Skin of body (tissue), 2 donors: ENCODE measurements around the gene REPS1. TPM values are rescaled to one million over a fixed set of nuclear protein-coding genes. Genes with fewer than 3 reads are reported as not detected.

Experiments used
- DNase-seq: peaks from one replicate; lab custom pipeline; 2025; lab: John Stamatoyannopoulos, UW
- total RNA-seq: library from RNA; depleted of rRNA; stranded (reverse); fragments of >200 nt; gene quantifications from one replicate; pipeline ENCODE4 v1.2.3, GENCODE V29; 2014

Gene REPS1
- total RNA-seq, 1 donor from 2014 or later, result 66.1 TPM

DNA sequence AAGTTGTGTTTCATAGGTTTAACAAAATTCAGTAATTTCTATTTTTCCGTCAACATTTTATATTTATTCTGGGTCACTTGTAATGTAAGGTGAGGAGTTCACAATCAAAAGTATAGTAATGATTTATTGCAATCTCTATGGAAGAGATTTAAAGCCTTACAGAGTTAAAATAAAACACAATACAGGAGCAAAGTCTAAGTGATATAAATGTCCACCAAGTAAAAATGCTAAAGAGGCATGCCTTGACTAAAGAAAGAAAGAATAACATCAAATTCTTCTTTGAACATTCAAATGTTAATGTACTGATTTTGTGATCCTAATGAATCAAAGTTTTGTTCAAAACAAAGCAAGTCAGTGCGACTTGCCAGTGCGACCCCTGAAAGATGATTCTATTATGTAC lies 61.5 kb downstream of the REPS1 start:
- DNase-seq, result no peak

DNA sequence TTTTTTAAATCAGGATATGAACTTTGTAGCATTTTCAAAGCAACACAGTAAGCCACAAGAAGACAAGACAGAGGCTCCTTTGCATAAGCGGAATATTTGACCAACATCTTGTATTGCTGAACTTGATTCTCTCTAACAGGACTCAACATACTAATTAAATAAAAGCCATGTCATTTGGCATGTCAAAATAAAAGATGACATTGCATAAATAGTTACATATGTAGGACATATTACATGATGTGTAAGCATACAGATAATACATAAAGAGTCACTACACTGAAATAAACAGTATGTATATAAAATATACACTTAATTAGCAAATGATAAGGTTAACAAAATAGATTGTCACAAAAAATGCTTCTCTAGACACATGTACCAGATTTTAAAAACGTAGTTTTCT lies 62.2 kb downstream of the REPS1 start:
- no peak for DNase-seq

DNA sequence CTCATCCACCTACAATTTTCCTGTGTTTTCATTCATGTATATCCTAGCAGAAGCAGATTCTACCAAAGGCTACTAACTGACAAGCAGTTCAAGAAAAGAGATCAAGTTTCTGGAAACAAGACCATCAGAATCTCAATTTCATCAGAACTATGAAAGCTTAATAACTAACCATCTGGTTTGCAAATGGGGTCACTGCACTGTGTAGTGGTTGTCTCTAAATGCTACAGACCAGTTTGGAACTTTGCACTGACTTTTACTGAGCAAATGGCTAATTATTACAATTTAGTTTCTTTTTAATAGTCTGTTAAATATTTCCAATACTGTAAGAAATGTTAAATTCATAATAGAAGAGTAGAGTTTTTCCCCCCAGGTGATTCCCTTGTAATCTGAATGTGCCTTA lies 64.5 kb downstream of the REPS1 start:
- DNase-seq, result no peak

DNA sequence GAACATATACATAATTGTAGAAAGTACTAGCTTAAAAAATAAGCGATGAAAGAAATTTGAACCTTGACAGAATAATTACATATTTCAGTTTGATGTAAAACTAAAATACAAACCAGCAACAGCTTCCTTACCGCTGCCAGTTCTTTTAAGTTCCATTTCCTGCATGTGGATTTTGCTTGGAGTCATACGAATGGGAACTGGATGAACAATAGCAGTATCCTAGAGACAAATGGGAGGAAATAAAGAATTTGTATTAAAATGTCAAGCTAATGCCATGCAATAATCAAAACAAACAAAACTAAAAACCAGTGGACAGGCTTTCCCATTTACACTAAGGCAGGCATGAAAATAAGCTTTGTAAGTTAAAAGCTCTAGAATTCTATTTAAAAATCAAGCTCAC lies 67.1 kb downstream of the REPS1 start:
- no peak for DNase-seq

DNA sequence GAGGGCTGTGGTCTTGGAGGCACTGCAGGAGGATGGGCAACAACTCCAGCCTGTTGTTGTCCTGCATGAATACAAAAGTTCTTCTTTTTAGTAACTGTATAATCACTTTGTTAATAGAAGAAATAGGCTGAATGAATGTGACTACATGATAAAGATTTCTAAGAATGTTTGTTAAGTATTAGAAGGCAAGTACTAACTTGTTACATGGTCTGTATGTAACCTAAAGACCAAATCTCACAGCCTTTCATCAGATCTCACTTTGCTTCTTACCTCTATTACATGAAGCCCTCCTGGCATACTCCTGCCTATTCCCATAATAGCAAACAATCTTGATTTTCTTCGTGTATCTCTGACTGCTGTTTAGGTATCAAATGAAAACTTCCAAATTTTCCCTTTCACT lies 73.4 kb downstream of the REPS1 start:
- no peak for DNase-seq

DNA sequence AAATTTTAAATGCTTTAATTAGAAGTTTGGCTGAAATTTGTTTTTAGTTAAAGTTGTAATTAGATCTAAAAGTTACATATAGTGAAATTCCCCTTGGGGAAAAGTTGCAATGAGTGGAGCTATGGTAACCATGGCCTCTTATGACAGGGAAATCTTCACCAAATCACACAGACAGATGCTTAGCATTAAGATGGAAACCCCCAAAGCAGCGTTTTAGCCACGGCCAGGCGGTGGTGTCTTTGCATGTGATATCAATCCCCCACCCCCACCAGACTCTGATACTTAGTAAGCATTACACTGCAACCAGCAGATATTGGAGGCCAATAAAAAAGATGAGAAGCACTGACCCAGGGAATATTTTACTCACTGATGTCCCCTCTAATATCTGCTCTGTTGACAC lies 75.7 kb downstream of the REPS1 start:
- no peak for DNase-seq

DNA sequence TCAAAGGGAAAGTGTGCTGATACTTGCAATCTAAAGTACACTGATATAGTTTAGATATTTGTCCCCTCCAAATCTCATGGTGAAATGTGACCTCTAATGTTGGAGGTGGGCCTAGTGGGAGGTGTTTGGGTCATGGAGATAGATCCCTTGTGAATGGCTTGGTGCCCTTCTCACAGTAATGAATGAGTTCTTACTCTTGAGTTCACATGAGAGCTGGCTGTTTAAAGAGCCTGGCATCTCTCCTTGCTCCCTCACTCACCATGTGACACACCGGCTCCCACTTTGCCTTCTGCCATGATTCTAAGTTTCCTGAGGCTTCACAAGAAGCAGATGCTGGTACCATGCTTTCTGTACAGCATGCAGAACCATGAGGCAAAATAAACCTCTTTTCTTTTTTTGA lies 78.1 kb downstream of the REPS1 start:
- no peak for DNase-seq

DNA sequence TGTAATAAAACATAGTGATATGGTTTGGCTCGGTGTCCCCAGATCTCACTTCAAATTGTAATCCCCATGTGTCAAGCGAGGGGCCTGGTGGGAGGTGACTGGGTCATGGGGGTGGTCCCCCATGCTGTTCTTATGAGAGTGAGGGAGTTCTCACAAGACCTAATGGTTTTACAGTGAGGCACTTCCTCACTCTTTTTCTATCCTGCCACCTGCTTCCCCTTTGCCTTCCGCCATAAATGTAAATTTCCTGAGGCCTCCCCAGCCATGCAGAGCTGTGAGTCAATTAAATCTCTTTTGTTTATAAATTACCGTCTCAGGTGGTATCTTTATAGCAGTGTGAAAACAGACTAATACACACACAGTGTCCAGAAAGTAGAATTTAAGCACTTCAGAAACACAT lies 78.5 kb downstream of the REPS1 start:
- no peak for DNase-seq

DNA sequence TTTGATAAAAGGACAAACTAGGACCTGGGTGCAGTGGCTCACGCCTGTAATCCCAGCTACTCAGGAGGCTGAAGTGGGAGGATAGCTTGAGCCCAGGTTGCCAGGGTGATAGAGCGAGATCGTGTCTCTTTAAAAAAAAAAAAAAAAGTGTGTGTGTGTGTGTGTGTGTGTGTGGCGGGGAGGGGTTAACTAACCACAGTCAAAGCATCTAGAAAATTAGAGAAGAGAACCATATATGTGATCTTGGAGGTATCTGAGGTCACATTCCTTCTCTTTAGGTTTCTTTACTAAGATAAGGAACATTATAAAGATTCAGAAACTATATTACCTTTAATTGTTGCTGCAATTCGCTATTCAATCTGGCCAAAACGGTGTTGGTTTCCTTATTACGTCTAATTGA lies 80.9 kb downstream of the REPS1 start:
- DNase-seq, result no peak

DNA sequence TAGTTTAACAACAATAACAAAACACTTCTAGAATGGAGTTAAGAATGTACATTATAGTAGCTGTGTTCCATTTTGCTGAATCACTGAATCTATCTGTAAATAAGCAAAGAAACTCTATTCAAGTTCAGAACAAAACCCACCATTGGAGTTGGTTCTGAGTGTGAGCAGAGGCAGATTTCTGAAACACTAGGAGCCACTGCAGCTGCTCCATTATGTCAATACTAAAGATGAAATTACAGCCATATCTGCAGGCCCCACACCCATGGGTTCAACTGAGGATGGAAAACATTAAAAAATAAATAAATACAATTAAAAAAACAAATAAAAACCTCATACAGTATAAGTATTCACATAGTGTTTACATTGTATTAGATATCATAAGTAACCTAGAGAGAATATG lies 91.0 kb downstream of the REPS1 start:
- no peak for DNase-seq

DNA sequence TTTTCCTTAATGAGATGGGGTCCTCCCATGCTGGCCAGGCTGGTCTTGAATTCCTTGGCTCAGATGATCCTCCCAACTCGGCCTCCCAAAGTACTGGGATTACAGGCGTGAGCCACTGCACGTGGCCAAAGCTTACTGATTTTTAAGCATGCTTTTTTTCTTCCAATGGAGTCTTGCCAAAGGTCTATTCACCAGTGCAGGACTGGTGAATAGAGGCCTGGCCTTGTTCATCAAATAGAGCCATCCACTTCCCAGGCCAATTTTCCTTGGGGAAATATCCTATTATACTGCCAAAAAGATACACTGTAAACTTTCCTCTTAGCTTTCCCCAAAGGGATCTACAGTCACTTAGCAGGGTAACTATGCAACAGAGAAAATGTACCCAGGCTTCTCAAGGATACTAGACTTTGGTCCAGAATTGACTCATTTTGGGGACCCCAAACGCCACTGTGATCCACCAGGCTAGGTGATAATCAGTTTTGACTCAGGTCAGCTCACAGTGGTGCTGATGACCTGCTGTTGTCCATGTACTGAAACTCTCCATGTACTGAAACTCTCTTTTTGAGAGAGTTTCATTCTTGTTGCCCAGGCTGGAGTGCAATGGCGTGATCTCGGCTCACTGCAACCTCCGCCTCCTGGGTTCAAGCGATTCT lies 91.8 kb downstream of the REPS1 start:
- DNase-seq, result no peak

DNA sequence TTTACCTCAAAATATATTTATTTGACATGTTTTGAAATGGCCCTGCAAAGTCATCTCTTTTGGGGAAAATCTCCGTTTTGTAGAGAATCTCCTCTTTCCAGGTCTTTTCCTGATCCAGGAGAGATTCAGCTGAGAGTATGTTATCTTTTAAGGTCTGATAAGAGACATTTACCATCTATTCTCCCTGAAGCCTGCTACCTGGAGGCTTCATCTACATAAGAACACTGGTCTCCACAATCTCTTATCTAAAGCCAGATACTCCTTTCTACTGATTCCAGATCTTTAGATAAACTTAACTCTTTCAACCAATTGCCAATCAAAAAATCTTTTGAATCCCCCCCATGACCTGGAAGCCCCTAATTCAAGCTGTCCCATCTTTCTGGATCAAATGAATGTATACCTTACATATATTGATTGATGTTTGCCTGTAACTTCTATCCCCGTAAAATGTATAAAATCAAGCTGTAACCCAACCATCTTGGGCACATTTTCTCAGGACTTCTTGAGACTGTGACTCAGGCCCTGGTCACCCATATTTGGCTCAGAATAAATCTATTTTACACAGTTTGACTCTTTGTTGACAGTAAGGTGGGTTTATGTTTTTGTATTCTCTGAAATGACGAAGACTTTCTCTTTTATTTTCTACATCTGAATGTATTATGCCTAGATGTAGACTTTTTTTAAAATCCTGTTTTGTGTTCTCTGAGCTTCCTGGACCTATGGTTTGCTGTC lies 96.6 kb downstream of the REPS1 start:
- DNase-seq, result no peak

DNA sequence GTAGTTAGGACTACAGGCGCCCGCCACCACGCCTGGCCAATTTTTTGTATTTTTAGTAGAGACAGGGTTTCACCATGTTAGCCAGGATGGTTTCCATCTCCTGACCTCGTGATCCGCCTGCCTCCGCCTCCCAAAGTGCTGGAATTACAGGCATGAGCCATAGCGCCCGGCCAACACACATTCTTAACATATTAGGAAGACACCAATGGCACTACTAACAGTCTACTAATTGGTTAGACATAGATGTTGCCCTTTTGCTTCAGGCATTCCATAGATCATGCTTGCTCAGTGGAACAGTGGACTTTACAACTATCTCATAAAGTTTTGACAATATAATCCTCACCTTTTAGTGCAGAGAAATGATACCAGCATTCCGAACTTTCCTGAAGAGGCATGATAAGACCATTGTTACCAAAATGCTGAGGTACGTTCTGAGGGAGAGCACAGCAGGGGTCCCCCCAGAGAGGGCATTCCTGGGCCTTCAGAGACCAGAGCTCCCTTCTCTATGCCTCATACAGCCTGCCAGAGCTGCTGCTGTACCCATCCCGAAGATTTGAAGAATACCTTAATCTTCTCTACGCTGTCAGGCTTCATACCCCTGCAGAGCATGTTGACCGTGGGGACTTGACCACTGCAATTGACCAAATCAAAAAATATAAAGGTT lies 102.8 kb downstream of the REPS1 start:
- no peak for DNase-seq

DNA sequence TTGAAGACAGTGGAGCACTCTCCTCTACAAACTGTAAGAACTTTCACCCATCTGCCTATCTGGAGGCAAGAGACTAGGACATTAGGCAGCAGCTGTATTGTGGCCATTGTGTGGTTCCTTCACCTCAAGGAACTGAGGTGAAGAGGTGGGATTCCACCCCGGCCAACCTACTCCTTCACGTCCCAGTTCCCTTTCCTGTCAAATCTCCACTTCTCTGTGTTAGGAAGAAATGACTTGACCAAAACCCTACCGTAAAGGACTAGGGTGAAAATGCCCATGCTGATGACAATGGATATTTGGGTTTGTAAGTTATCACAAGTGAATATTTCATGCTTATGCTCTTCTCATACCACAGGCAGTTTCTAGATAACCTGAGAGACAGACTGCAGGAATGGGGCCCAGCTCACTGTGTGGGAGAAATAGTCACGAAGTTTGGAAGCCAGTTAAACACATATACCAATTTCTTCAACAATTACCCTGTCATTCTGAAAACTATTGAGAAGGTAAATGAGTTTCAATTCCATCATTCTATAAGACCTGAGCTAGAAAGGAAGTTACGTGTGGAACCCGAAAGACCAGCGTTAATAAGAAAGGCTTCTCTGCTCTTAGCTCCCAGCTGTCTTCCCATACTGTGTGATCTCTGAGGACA lies 105.6 kb downstream of the REPS1 start:
- no peak for DNase-seq

DNA sequence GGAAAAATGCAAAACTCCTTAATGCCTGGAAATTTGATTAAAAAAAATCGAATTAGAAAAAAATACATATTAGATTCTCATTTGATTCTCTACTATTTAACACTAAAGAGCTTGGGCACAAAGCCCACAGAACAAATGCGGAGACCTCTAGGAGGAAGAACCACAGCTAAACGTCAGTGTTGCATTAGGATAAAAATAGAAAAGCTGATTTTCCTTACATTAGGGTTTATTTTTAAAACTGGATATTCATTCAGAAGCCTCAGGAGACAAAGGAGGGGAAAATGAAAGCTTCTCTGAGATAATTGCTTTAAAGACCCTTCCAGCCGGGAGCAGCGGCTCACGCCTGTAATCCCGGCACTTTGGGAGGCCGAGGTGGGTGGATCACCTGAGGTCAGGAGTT lies 114.9 kb downstream of the REPS1 start:
- DNase-seq, result no peak

DNA sequence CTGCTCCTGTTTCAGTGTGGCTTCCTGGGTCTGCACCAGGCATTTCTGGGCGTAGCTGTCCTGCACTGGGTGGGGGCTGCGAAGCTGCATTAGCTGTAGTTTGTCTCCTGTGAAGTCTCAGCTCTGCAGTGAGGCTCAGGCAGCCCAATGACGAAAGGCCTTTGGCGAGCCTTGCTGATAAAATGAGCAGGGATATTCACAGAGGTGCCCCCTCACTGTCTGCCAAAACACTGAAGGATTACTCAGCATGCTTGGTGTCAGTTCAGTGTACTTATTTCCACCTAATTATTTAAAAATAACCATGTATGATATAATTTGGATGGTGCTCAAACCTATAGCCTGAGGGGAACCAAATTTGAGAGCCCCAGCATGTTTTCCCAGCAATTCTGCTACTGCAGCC lies 118.7 kb downstream of the REPS1 start:
- DNase-seq, result no peak

DNA sequence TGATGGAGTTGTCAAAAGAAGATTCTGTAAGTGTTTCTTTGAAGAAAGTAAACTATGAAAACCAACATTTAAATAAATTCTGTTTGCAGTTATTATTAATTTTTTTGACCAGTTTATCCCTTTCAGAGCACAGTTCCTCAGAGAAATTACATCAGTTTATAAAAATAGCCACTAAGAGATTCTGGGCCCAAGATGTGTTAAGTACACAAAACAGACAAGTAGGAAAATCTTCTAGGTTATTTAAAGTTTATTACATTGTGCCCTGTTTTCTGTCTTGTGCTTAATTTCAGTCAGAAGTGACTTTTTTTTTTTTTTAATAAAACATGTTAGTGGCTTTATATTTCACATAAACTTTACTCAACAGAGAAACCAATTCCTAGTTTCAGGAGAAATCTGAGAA lies 119.9 kb downstream of the REPS1 start:
- no peak for DNase-seq

DNA sequence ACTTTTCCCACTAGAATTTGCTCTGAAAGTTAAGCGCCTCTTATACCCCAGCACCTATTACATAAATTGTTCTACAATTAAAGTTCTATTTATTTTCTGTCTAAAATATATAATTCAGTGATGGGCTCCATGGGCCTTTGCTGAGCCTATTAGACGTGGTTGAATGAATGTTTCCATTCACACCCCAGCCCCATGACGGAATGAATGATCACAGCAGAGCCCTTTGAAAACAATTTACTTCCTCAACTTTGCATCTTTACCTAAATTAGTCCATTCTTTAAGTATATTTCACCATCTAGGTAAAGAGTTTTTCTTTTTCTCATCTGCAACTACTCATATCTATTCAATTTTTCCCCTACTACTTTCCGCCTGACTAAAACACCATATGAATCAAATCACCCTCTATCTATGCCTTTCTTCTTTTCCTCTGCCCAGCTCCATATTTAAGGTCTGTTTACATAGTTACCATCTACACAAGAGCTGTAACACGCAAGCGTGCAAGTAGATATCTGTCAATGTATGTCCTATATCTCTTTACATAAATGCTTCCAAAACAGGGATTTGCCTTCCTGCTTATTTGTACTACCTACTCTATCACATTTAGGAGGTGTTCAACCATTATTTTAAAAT lies 122.5 kb downstream of the REPS1 start:
- DNase-seq, result no peak

DNA sequence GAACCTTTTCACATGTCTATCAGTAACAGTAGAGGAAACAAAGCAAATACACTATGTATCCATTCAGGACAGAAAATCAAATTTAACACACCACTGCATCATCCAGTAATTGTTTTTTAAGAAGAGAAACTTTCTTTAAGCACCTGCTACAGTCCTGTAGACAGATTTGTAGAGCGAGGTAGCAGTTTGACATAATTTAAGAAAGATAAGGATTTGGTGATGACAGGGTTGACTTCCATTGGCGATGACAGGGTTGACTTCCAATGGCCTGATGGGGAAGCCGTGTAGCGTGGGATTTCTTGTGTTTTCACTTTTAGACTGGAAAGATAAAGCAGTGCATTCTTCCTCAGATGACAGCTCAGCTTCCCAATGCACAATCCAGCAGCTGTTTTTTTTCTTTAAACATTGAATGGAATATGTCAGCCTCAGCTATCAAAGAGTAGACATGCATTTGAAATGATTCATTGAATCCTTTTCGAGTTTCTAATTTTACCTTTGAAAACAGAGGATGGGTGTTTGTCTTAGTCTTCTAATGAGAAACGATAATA lies 123.6 kb downstream of the REPS1 start:
- no peak for DNase-seq

DNA sequence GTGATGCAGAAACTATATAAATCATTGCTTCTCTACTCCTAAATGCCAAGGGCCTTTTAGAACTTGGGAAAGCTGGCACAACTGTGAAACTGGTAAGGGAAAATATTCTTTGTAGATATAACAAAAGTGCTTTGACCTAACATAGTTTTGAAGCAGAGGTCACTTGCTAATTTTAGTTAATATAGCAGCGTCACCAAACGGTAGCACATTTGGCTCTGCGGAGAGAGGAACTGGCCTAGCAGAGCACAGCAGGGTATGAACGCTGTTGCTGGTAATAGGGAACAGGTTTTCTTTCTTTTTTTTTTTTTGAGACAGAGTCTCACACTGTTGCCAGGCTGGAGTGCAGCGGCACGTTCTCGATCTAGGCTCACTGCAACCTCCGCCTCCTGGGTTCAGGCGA lies 124.7 kb downstream of the REPS1 start:
- DNase-seq, result no peak

DNA sequence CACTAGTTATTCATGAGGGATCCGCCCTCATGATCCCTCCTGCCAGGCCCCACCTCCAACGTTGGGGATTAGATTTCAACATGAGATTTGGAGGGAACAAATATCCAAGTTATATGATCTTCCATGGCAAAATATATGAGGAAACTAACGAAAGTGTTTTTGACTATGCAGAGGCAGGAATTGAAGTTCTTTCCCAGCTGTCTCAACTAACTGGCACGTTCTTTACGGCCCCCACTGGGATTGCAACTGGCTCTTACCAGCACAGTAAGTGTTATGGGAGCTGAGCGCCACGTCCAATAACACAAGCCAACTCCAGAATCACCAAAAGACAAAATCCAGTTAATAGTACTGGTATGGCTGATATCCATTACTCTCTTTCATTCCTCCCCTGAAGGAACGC lies 125.6 kb downstream of the REPS1 start:
- DNase-seq, result no peak

DNA sequence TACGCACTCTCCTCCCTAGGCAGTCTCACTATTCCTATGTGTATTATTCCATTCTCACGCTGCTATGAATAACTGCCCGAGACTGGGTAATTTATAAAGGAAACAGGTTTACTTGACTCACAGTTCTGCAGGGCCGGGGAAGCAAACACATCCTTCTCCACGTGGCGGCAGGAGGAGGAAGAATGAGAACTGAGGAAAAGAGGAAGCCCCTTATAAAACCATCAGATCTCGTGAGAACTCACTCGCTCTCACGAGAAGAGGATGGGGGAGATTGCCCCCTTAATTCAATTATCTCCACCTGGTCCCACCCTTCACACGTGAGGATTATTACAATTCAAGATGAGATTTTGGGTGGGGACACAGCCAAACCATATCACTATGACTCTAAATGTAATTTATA lies 130.3 kb downstream of the REPS1 start:
- no peak for DNase-seq
